PC-9 (cell line): ENCODE measurements around the gene PDLIM5. TPM values are rescaled to one million over a fixed set of nuclear protein-coding genes. Genes with fewer than 3 reads are reported as not detected.

Experiments used
- BruUV-seq: library from RNA; stranded (reverse); fragments of 400-500 nt; replicated peaks from 2 replicates; lab custom pipeline; 2021; lab: Mats Ljungman, UMichigan
- CTCF ChIA-PET: fragments of 300-600 bp; sonication (Branson Sonifier 250); formaldehyde crosslinking; loops from one replicate; lab custom pipeline; 2022; ENCODE audit warnings: antibody characterized with exemption; lab: Charles Lee
- POLR2A ChIA-PET: fragments of 300-600 bp; sonication (Branson Sonifier 250); formaldehyde crosslinking; loops from one replicate; lab custom pipeline; 2022; ENCODE audit warnings: antibody characterized with exemption; ENCODE audit not compliant: unreplicated experiment; lab: Charles Lee
- DNase-seq, 2 experiments: peaks; one replicate each; pipeline versions ENCODE4 v3.0.0 to v3.0.0-alpha.2; 2015 to 2022; ENCODE audit warnings: mixed read lengths in 1 of 2
- H2AFZ ChIP-seq: fragments of 200-600 bp; sonication (generic); 2 replicates; pipeline ENCODE4 v1.8.1; 2017; ENCODE audit warnings: antibody characterized with exemption
- H3F3A ChIP-seq: fragments of 200-600 bp; sonication (generic); 2 replicates; pipeline ENCODE4 v1.8.1; 2017; ENCODE audit warnings: antibody characterized with exemption, mild to moderate bottlenecking, low read depth; ENCODE audit not compliant: insufficient read depth
- H3K27ac ChIP-seq: fragments of 200-600 bp; sonication (generic); 2 replicates; pipeline ENCODE4 v1.6.1; 2016; ENCODE audit warnings: mixed run types
- H3K27me3 ChIP-seq: fragments of 200-600 bp; sonication (generic); 2 replicates; pipeline ENCODE4 v1.6.1; 2016; ENCODE audit warnings: low read depth, mixed run types; ENCODE audit not compliant: insufficient read depth
- H3K36me3 ChIP-seq: fragments of 200-600 bp; sonication (generic); 2 replicates; pipeline ENCODE4 v1.6.1; 2016; ENCODE audit warnings: low read depth, mixed run types
- H3K4me1 ChIP-seq: fragments of 200-600 bp; sonication (generic); replicated peaks from 2 replicates; pipeline ENCODE4 v1.6.1; 2016; ENCODE audit warnings: mixed run types; ENCODE audit not compliant: insufficient read depth
- H3K4me2 ChIP-seq: fragments of 200-600 bp; sonication (generic); 2 replicates; pipeline ENCODE4 v1.6.1; 2017; ENCODE audit warnings: mixed run types
- H3K4me3 ChIP-seq: fragments of 200-600 bp; sonication (generic); 2 replicates; pipeline ENCODE4 v1.6.1; 2016; ENCODE audit warnings: mixed run types
- H3K79me2 ChIP-seq: fragments of 200-600 bp; sonication (generic); 2 replicates; pipeline ENCODE4 v1.6.1; 2017; ENCODE audit warnings: low read depth, mixed run types
- H3K9me2 ChIP-seq: fragments of 200-600 bp; sonication (generic); 2 replicates; pipeline ENCODE4 v1.8.1; 2017; ENCODE audit warnings: mild to moderate bottlenecking; ENCODE audit not compliant: insufficient read depth
- H3K9me3 ChIP-seq: fragments of 200-600 bp; sonication (generic); 2 replicates; pipeline ENCODE4 v1.8.1; 2016; ENCODE audit warnings: low read depth; ENCODE audit not compliant: insufficient read depth
- H4K20me1 ChIP-seq: fragments of 200-600 bp; sonication (generic); 2 replicates; pipeline ENCODE4 v1.8.1; 2017; ENCODE audit not compliant: insufficient read depth
- CTCF ChIP-seq: fragments of 200-600 bp; sonication (generic); conservative IDR thresholded peaks from 2 replicates; pipeline ENCODE4 v1.6.1; 2017; ENCODE audit warnings: mixed run types, antibody characterized with exemption, mild to moderate bottlenecking, moderate library complexity
- EZH2 ChIP-seq: fragments of 200-600 bp; sonication (generic); IDR thresholded peaks from 2 replicates; pipeline ENCODE4 v1.8.0; 2017; ENCODE audit warnings: antibody characterized with exemption, low read depth
- intact Hi-C: fragments of 100-400 bp; cut with micrococcal nuclease; formaldehyde crosslinking; loops from one replicate; pipeline ENCODE4 v1.10.0; 2022; ENCODE audit not compliant: unreplicated experiment
- total RNA-seq: library from RNA; stranded (reverse); gene quantifications from 2 replicates; pipeline ENCODE4 v1.2.3, GENCODE V29; 2021

Gene PDLIM5
- total RNA-seq, 1 experiment from 2014 or later: 130 TPM

GRCh38 chr4:94453391-94453963, 1.7 kb downstream of the PDLIM5 start:
- no peak for DNase-seq
- no TSS peak for BruUV-seq

GRCh38 chr4:94454405-94454804, 2.7 kb downstream of the PDLIM5 start:
- peaks cover 13% of the 10 kb centered on the region for H3K4me1 ChIP-seq
- H2AFZ ChIP-seq: no peak overlapping the region
- peak overlapping the region; percentile 98; the same call in 1 of the 2 replicates for H3K4me3 ChIP-seq
- peak overlapping the region; percentile 95 for H3K4me2 ChIP-seq
- peaks cover 15% of the 10 kb centered on the region for H3K36me3 ChIP-seq
- ChIA-PET POLR2A (interaction anchor here (0.6 kb wide), 1 partner anchor 35 kb away, joined by 4 read pairs; no protein-coding TSS in a partner anchor), CTCF (no interaction called here)
- H3K9me2 ChIP-seq: no peaks in the 10 kb centered on the region
- no TSS peak for BruUV-seq
- no peaks in the 10 kb centered on the region for H3K9me3 ChIP-seq
- peaks cover 67% of the 10 kb centered on the region for H3K79me2 ChIP-seq
- 0 out of 2 replicates have a peak, but pooled peaks cover 3% of the 10 kb centered on the region for H3F3A ChIP-seq
- no peak for DNase-seq
- H3K27ac ChIP-seq: no peak overlapping the region
- H4K20me1 ChIP-seq: peaks cover 8% of the 10 kb centered on the region; the same call in 1 of the 2 replicates
- intact Hi-C loops: loop anchor here (5.0 kb wide), 1 partner anchor 143 kb away; no protein-coding TSS in a partner anchor
- no peaks in the 10 kb centered on the region for H3K27me3 ChIP-seq
- TF ChIP-seq EZH2 (no peak), CTCF (no peak)

More at GRCh38 chr4:94453391-94453963, 1.7 kb downstream of the PDLIM5 start:
- Histone ChIP-seq H3K27me3 (no peaks in the 10 kb centered on the region), H3F3A (0 out of 2 replicates have a peak, but pooled peaks cover 3% of the 10 kb centered on the region), H3K36me3 (peaks cover 15% of the 10 kb centered on the region), H3K4me3 (peak overlapping the region; percentile 98), H3K9me3 (no peaks in the 10 kb centered on the region), H2AFZ (no peak overlapping the region), H3K27ac (peak overlapping the region; percentile 80), H3K9me2 (no peaks in the 10 kb centered on the region), H4K20me1 (peaks cover 8% of the 10 kb centered on the region; the same call in 1 of the 2 replicates), H3K79me2 (peaks cover 57% of the 10 kb centered on the region), H3K4me2 (peak overlapping the region; percentile 95), H3K4me1 (peaks cover 13% of the 10 kb centered on the region)
- intact Hi-C loops: loop anchor here (2.0 to 5.0 kb wide), 3 partner anchors 31 to 144 kb away; no protein-coding TSS in a partner anchor
- CTCF ChIA-PET: interaction anchor here (0.5 kb wide), 1 partner anchor 12 kb away, joined by 5 read pairs; no protein-coding TSS in a partner anchor
- POLR2A ChIA-PET: interaction anchor here (0.6 to 1.2 kb wide), 3 partner anchors 47 to 247 kb away, joined by 3 to 6 read pairs (median 5); no protein-coding TSS in a partner anchor
- TF ChIP-seq CTCF: no peak
- TF ChIP-seq EZH2: no peak

GRCh38 chr4:94455081-94455480, 3.3 kb downstream of the PDLIM5 start:
- Histone ChIP-seq H3K4me3 (peak overlapping the region; percentile 98; the same call in 1 of the 2 replicates), H3K9me3 (no peaks in the 10 kb centered on the region), H2AFZ (no peak overlapping the region), H3K27ac (no peak overlapping the region), H3K79me2 (peaks cover 72% of the 10 kb centered on the region), H4K20me1 (peaks cover 8% of the 10 kb centered on the region; the same call in 1 of the 2 replicates), H3F3A (0 out of 2 replicates have a peak, but pooled peaks cover 3% of the 10 kb centered on the region), H3K9me2 (no peaks in the 10 kb centered on the region), H3K36me3 (peaks cover 15% of the 10 kb centered on the region), H3K27me3 (no peaks in the 10 kb centered on the region), H3K4me2 (peak overlapping the region; percentile 95), H3K4me1 (peaks cover 13% of the 10 kb centered on the region)
- intact Hi-C loops: no loop called here
- POLR2A ChIA-PET: interaction anchor here (0.6 kb wide), 1 partner anchor 44 kb away, joined by 3 read pairs; no protein-coding TSS in a partner anchor
- TF ChIP-seq CTCF: no peak
- TF ChIP-seq EZH2: no peak
- BruUV-seq: no TSS peak
- CTCF ChIA-PET: no interaction called here
- peak in 1 of 2 experiments; percentile 46 for DNase-seq
